Caco-2 (cell line): ENCODE data around the gene OSBPL6. TPM values are rescaled to one million over a fixed set of nuclear protein-coding genes. Genes with fewer than 3 reads are reported as not detected.

Experiments
- BruUV-seq: library from RNA; stranded (reverse); fragments of 400-500 nt; replicated peaks from 2 replicates; lab custom pipeline; 2021; lab: Mats Ljungman, UMichigan
- CTCF ChIA-PET: fragments of 300-600 bp; sonication (Branson Sonifier 250); formaldehyde crosslinking; loops from one replicate; lab custom pipeline; 2022; ENCODE audit warnings: antibody characterized with exemption; lab: Charles Lee
- POLR2A ChIA-PET: fragments of 300-600 bp; sonication (Branson Sonifier 250); formaldehyde crosslinking; loops from one replicate; lab custom pipeline; 2022; ENCODE audit warnings: antibody characterized with exemption; lab: Charles Lee
- DNase-seq, 2 experiments: peaks; one replicate each; pipeline versions ENCODE4 v3.0.0 to v3.0.0-alpha.2; 2020 to 2022
- H3K27me3 ChIP-seq: replicated peaks from 2 replicates; pipeline ENCODE4 v1.6.0; 2011; ENCODE audit warnings: low read length; ENCODE audit not compliant: control insufficient read depth, insufficient read depth
- H3K36me3 ChIP-seq: 2 replicates; pipeline ENCODE4 v1.5.1; 2011; ENCODE audit warnings: low read length; ENCODE audit not compliant: control insufficient read depth, insufficient read depth
- H3K4me1 ChIP-seq: fragments of 250-450 bp; sonication (Bioruptor Pico); 2 replicates; pipeline ENCODE4 v1.5.1; 2020; ENCODE audit warnings: mild to moderate bottlenecking
- H3K4me3 ChIP-seq: 2 replicates; pipeline ENCODE4 v1.5.1; 2011; ENCODE audit warnings: low read depth, mild to moderate bottlenecking, control low read depth, low read length
- H3K9me3 ChIP-seq: fragments of 250-450 bp; sonication (Bioruptor Pico); 2 replicates; pipeline ENCODE4 v1.5.1; 2020; ENCODE audit warnings: mild to moderate bottlenecking, moderate library complexity
- H3K27ac Mint-ChIP-seq: one replicate; pipeline ENCODE4 v1.8.0; 2022; ENCODE audit warnings: mixed read lengths; ENCODE audit not compliant: unreplicated experiment
- H3K27me3 Mint-ChIP-seq: one replicate; pipeline ENCODE4 v1.8.0; 2022; ENCODE audit warnings: mixed read lengths; ENCODE audit not compliant: insufficient read depth, unreplicated experiment
- H3K36me3 Mint-ChIP-seq: one replicate; pipeline ENCODE4 v1.8.0; 2022; ENCODE audit warnings: mild to moderate bottlenecking, mixed read lengths; ENCODE audit not compliant: insufficient read depth, unreplicated experiment
- H3K4me1 Mint-ChIP-seq: one replicate; pipeline ENCODE4 v1.8.0; 2022; ENCODE audit warnings: low read depth, mixed read lengths; ENCODE audit not compliant: unreplicated experiment
- H3K4me3 Mint-ChIP-seq: one replicate; pipeline ENCODE4 v1.8.0; 2022; ENCODE audit warnings: mild to moderate bottlenecking, moderate library complexity, mixed read lengths; ENCODE audit not compliant: unreplicated experiment
- H3K9me3 Mint-ChIP-seq: one replicate; pipeline ENCODE4 v1.8.0; 2022; ENCODE audit warnings: mixed read lengths; ENCODE audit not compliant: unreplicated experiment
- CTCF ChIP-seq, 2 experiments: fragments of 200-600 bp in 1 of 2; IDR thresholded peaks; 1 replicate in 1 of 2; 2 replicates in 1 of 2; pipeline versions ENCODE4 v1.5.1 to v1.8.0; 2011 to 2022; ENCODE audit warnings: antibody characterized with exemption in 1 of 2, control low read depth in 1 of 2, inconsistent platforms in 1 of 2, low read depth in 1 of 2, low read length in 1 of 2, mild to moderate bottlenecking in 1 of 2, moderate library complexity in 1 of 2; ENCODE audit not compliant: insufficient read depth in 1 of 2, severe bottlenecking in 1 of 2, unreplicated experiment in 1 of 2
- intact Hi-C: fragments of 100-400 bp; cut with micrococcal nuclease; formaldehyde crosslinking; loops from one replicate; pipeline ENCODE4 v1.10.0; 2022; ENCODE audit not compliant: unreplicated experiment
- total RNA-seq: library from RNA; stranded (reverse); gene quantifications from 2 replicates; pipeline ENCODE4 v1.2.3, GENCODE V29; 2022

Gene OSBPL6
- total RNA-seq, 1 experiment from 2014 or later: 1.5 TPM

DNA sequence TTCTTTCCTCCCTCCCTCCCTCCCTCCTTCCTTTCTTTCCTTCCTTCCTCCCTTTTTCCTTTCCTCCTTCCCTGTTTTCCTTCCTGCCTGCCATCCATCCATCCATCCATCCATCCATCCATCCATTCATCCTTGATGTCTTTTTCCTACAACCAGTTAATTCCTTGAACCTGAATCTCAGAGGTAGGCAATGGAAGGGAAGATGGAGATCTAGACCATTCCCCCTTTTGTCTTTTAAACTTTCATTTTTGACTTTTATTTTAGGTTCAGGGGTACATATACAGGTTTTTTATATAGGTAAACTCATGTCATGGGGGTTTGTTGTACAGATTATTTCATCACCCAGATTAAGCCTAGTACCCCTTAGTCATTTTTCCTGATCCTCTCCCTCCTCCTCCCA, 97.4 kb downstream of the OSBPL6 start:
- ChIA-PET CTCF (no interaction called here), POLR2A (no interaction called here)
- H3K27me3 Mint-ChIP-seq: no peaks in the 10 kb centered on the region
- TF ChIP-seq CTCF (IDR thresholded peaks at IDR 0.05; ENCODE audit: insufficient read depth in 1 of 2, low read depth in 1 of 2, low read length in 1 of 2, severe bottlenecking in 1 of 2, unreplicated experiment in 1 of 2): no peak
- peaks cover 37% of the 10 kb centered on the region for H3K4me1 ChIP-seq
- H3K4me3 Mint-ChIP-seq: no peak overlapping the region
- H3K4me3 ChIP-seq: no peak overlapping the region
- no peak overlapping the region for H3K27ac Mint-ChIP-seq
- no peaks in the 10 kb centered on the region for H3K27me3 ChIP-seq
- H3K36me3 ChIP-seq: no peaks in the 10 kb centered on the region; the same call in 1 of the 2 replicates
- H3K4me1 Mint-ChIP-seq: peaks cover 27% of the 10 kb centered on the region
- no TSS peak for BruUV-seq
- DNase-seq: no peak
- H3K9me3 Mint-ChIP-seq: peaks cover 34% of the 10 kb centered on the region
- intact Hi-C loops: loop anchor here (10.0 kb wide), 1 partner anchor 177 kb away; the partner anchor contains the start of gene RBM45
- no peaks in the 10 kb centered on the region for H3K36me3 Mint-ChIP-seq
- H3K9me3 ChIP-seq: no peaks in the 10 kb centered on the region

DNA sequence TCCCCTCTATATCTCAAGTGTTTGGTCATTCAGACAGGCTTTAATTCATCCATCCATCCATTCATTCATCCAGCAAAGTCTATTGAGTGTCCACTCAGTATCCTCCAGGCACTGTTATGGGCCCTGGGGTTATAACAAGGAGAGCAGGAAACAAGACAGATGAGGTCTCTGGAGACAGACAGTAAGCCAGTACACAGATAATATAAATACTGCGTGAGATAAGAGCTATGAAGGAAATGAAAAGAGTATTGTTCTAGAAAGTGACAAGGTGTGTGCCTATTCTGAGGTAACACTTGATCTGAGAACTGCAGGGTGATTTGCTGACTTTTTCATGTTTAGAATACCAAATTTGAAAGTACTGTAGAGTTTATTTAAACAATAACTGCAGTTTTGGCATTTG, 98.3 kb downstream of the OSBPL6 start:
- intact Hi-C loops: loop anchor here (10.0 kb wide), 1 partner anchor 178 kb away; the partner anchor contains the start of gene RBM45
- POLR2A ChIA-PET: no interaction called here
- Histone ChIP-seq H3K9me3 (no peaks in the 10 kb centered on the region), H3K4me1 (peaks cover 40% of the 10 kb centered on the region), H3K4me3 (no peak overlapping the region), H3K36me3 (no peaks in the 10 kb centered on the region; the same call in 1 of the 2 replicates), H3K27me3 (no peaks in the 10 kb centered on the region)
- no peak for DNase-seq
- Mint-ChIP-seq H3K4me1 (peaks cover 28% of the 10 kb centered on the region), H3K27ac (no peak overlapping the region), H3K27me3 (no peaks in the 10 kb centered on the region), H3K9me3 (peaks cover 25% of the 10 kb centered on the region), H3K36me3 (no peaks in the 10 kb centered on the region), H3K4me3 (no peak overlapping the region)
- no TSS peak for BruUV-seq
- CTCF ChIA-PET: no interaction called here
- no peak for TF ChIP-seq CTCF (IDR thresholded peaks at IDR 0.05; ENCODE audit: insufficient read depth in 1 of 2, low read depth in 1 of 2, low read length in 1 of 2, severe bottlenecking in 1 of 2, unreplicated experiment in 1 of 2)

DNA sequence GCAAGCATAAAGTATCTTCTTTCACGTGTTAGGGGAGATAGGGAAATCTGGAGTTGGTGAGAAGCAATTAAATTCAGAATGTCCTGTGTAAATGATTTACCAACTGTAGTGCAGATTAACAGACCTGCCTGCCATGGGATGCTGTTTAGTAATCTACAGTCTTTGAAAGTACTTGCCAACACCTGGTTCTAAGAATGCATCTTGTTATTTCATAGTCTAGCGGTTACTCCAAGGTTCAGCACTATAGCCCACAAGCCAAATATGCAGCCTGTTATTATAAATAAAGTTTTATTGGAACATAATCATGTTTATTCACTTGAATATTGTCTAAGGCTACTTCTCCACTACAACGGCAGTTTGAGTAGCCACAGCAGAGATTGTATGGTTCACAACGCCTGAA, 100.8 kb downstream of the OSBPL6 start:
- intact Hi-C loops: loop anchor here (10.0 kb wide), 1 partner anchor 180 kb away; the partner anchor contains the start of gene RBM45
- Mint-ChIP-seq H3K9me3 (peaks cover 17% of the 10 kb centered on the region), H3K27ac (no peak overlapping the region), H3K27me3 (no peaks in the 10 kb centered on the region), H3K36me3 (no peaks in the 10 kb centered on the region), H3K4me3 (no peak overlapping the region), H3K4me1 (peaks cover 31% of the 10 kb centered on the region)
- H3K4me1 ChIP-seq: peaks cover 40% of the 10 kb centered on the region
- ChIA-PET POLR2A (no interaction called here), CTCF (no interaction called here)
- no TSS peak for BruUV-seq
- no peaks in the 10 kb centered on the region; the same call in 1 of the 2 replicates for H3K36me3 ChIP-seq
- TF ChIP-seq CTCF (IDR thresholded peaks at IDR 0.05; ENCODE audit: insufficient read depth in 1 of 2, low read depth in 1 of 2, low read length in 1 of 2, severe bottlenecking in 1 of 2, unreplicated experiment in 1 of 2): no peak
- DNase-seq: peak in 1 of 2 experiments; percentile 8
- no peaks in the 10 kb centered on the region for H3K27me3 ChIP-seq
- H3K9me3 ChIP-seq: no peaks in the 10 kb centered on the region
- H3K4me3 ChIP-seq: no peak overlapping the region
